GM18868 (cell line): ENCODE measurements around the gene ASB2.

Experiments used
- ATAC-seq: cut with Tn5 transposase; IDR thresholded peaks from one replicate; pipeline ENCODE4 v1.9.1; 2021; ENCODE audit warnings: mild to moderate bottlenecking, moderate library complexity; ENCODE audit not compliant: unreplicated experiment

The ASB2 gene

GRCh38 chr14:93911975-93912615 lies 64.3 kb downstream of the ASB2 start:
- no peak for ATAC-seq

DNA sequence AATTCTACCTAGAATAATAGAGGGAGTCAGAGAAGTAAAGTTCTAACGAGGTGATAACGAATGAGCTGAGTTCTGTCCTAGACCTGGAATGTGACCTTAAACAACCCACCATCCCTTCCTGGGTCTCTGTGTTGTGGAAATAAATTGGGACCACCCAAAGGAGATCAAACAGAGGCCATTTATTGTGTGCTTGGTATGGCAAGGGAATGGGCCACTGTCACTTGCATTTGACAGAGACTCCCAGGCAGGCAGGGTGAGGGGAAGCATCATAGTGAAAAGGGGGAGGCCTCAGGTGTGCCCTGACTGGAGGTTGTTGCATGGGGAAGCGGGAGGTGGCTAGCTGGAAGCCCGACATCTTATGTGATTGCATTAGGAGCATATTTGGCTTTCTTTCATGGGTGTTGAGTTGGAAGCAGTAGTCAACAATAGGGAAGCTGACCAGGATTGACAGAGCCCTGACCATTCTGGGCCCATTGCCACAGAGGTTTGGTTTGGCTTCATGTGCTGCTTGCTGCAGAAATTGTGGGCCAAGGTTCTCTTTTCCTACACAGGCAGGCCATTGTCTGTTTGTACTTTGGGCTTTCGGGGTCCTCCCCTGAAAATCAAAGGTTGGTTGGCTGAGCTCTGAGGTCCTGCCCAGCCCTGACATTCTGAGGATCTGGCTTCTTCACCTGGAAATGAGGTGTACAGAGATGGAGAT lies 66.8 kb downstream of the ASB2 start:
- ATAC-seq, result no peak

DNA sequence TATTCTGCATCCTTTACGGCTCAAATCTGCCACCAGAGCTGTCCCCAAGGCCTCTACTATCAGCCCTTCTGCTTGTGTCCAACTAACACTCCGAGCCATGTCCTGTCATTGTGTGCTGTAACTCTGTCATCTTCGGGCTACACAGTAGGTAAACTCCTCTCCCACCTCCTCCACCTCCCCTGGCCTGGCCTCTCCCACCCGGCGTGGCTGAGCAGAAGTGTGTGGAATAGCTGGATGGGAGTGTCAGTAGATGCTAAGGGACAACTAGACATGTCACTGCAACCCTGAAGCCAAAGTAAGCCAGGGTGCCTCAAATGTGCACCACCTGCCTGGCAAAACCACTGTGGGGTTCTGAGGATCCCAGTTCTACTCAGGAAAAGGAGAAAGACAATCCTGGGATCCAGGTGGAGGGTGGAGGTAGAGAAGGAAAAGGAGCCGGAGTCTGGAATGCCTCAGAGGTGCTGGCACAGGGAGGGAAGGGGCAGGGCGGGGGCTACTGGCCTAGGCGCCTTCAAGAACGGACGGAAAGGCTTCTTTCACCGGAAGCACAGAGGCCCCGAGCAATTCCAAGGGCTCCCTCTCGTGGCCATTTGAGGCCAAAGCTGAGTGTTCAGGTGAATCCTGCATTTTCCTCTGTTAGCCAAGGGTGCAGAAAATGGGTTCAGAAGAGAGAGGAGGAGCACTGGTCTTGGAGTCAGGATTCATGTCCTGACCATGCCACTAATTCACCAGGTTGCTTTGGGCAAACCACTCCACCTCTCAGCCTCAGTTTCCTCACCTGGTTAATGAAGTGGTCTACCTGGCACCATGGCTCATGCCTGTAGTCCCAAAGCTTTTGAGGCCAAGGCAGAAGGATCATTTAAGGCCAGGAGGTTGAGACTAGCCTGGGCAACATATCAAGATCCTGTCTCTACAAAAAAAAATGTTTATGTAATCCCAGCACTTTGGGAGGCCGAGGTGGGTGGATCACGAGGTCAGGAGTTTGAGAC lies 69.7 kb downstream of the ASB2 start:
- peak; percentile 71 for ATAC-seq

DNA sequence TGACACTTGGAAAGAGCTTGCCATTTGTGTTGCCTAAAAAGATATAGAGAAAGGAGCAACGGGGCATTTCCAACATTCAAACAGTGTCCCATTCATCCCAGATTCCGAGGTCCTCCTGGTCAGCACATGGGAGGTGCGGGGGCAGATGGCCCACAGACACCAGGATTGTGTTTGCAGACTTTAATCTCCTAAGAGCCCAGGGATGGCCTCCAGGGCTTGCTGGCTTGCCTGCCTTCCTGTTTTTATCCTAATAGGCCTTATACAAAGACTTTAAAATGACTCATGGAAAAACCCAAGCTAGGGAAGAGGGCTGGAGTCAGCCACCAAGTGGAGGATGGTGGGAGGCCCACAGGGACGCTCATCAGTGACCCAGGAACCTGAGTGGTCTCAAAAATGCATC lies 70.7 kb downstream of the ASB2 start:
- no peak for ATAC-seq

DNA sequence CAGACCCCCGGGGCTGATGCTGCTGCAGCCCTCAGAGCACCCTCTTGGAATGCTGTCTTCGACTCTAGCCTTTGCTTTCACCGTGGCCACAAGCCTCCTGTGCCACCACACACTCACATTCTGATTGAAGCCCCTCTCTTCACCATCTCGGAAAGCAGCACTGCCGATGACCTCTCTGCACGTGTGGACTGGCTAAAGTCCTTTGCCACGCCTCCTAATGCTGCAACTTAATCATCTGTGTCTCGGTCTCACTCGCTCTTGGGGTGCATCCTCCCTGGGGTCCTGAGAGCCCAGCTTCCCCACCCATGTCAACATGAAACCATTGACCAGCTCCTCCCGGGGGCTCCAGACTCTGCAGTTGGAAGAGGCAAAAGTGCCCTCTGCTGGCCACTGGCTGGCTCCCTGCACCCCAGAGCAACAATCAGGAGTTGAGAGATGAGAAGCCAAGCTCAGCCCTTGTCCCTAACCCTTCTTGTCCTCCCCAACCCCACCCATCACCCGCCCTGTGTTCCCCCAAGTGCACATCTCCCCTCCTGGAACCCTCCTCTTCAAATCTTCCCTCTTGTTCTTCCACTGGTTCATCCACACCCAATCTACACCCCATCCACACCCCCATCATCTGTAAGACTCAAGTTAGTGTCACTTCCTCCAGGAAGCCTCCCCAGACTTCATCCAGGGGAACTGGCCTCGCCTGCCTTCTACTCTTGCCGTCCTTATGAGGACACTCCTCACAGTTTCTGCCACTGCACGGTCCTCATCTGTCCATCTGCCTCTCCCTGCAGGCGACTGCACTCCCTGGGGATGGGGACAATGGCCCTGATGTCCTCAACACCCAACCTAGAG lies 72.8 kb downstream of the ASB2 start:
- no peak for ATAC-seq

- ATAC-seq, result no peak
These were observed 73.6 kb downstream of the ASB2 start for GRCh38 chr14:93902619-93903307.

- no peak for ATAC-seq
These were observed 74.6 kb downstream of the ASB2 start for GRCh38 chr14:93901813-93902212.

DNA sequence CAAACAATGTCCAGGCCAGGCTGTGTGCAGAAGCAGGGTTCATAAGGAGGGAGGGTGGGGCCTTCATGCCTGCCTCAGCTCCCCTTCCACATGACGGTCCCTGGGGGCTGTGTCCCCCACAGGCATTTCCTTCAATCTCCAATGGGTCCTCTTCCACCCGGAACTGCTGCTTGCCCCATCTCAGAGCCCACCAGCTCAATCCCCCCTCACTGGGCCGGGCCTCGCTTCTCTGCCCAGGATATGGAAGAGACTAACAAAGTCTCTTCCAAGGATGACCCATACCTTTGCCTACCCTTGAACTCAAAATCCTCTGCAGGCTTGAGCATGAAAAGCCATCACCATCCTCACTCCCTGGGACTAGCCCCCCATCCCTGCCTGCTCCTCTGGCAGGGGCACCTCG lies 77.6 kb downstream of the ASB2 start:
- ATAC-seq, result no peak

DNA sequence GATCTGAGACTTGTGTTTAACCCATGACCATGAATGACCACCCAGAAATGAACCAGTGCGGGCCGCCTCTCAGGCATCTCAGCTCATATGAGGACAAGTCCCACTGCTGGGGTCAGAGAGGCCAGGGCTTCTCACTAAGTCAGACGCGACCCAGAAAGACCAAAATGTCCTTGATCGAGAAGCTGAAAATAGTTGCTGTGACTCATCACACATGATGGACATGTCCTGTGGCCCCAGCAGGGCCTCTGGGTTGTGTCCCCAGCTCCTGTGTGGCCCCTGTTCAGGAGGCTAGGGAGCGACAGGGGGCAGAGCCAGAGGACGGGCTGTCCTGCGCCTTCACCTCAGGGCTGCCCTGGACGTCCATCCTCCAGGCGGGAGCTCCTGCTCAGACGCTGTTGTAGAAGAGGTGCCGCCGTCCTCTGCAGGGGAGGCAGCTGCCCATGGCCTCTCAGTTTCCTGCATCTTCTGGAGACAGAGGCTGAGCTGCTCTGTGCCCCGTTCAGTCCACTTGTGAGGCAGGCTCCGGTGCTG lies 78.2 kb downstream of the ASB2 start:
- ATAC-seq, result no peak

GRCh38 chr14:93897476-93897845 lies 78.9 kb downstream of the ASB2 start:
- no peak for ATAC-seq

- ATAC-seq, result no peak
These were observed 81.3 kb downstream of the ASB2 start for GRCh38 chr14:93895023-93895604.

- no peak for ATAC-seq
These were observed 82.6 kb downstream of the ASB2 start for GRCh38 chr14:93893661-93894261.

DNA sequence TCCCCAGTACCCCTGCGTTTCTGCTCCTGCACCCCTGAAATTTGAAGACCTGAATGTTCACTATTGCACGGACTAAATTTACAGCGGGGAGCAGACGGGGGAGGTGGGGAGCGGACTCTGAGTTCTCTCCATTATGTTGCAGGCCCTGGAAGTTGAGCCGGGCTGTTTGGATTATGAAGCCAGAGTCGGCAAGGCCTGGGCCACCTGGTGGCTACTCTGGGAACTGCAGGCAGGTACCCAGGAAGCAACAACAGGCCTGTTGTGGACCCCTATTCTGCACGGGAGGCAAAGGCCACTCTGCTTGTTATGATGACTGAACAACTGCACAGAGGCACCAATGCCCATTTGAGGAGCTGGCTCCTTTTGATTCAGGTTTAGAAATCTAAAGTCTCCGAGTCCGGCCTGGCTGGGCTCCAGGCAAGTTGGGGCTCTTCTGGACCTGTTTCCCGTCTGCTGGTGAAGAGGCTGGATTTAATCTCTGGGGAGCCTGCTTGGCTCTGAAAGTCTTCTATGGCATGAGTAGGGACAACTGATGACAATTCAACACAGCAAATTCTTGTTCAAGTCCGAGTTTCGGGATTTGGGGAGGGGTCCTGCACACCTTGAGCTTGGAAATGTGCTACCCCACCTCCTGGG lies 83.3 kb downstream of the ASB2 start:
- ATAC-seq, result no peak

- ATAC-seq, result no peak
These were observed 83.9 kb downstream of the ASB2 start for GRCh38 chr14:93892505-93892839.

- ATAC-seq, result no peak
These were observed 84.4 kb downstream of the ASB2 start for GRCh38 chr14:93891756-93892504.

GRCh38 chr14:93889739-93890483 lies 86.5 kb downstream of the ASB2 start:
- ATAC-seq, result no peak

- ATAC-seq, result no peak
These were observed 87.4 kb downstream of the ASB2 start for GRCh38 chr14:93888995-93889394.
